Middle frontal gyrus (tissue), 1 donor: ENCODE results near the gene LGALS1.
"Not testable (repeated sequence)": the region's sequence is repeated elsewhere in the genome, so short reads cannot be mapped to it uniquely, and the experiment has no call there.

Experiments
- DNase-seq: peaks from one replicate; pipeline ENCODE4 v3.0.0-alpha.2; 2015; ENCODE audit warnings: low spot score; ENCODE audit errors: extremely low spot score

LGALS1 gene

DNA sequence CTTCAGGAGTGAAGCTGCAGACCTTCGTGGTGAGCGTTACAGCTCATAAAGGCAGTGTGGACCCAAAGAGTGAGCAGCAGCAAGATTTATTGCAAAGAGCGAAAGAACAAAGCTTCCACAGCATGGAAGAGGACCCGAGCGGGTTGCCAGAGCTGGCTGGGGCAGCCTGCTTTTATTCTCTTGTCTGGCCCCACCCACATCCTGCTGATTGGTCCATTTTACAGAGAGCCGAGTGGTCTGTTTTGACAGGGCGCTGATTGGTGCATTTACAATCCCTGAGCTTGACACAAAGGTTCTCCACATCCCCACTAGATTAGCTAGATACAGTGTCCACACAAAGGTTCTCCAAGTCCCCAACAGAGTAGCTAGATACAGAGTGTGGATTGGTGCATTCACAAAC is 41.8 kb downstream of the LGALS1 start:
- not testable (repeated sequence) for DNase-seq

DNA sequence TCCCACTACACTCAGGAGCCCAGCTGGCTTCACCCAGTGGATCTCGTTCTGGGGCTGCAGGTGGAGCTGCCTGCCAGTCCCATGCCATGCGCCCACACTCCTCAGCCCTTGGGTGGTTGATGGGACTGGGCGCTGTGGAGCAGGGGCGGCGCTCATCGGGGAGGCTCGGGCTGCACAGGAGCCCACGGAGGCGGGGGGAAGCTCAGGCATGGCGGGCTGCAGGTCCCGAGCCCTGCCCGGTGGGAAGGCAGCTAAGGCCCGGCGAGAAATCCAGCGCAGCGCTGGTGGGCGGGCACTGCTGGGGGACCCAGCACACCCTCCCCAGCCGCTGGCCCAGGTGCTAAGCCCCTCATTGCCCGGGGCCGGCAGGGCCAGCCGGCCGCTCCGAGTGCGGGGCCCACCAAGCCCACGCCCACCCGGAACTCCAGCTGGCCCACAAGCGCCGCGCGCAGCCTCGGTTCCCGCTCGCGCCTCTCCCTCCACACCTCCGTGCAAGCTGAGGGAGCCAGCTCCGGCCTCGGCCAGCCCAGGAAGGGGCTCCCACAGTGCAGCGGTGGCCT is 42.4 kb downstream of the LGALS1 start:
- DNase-seq, result not testable (repeated sequence)

GRCh38 chr22:37725551-37726240 is 50.3 kb downstream of the LGALS1 start:
- DNase-seq, result no peak

DNA sequence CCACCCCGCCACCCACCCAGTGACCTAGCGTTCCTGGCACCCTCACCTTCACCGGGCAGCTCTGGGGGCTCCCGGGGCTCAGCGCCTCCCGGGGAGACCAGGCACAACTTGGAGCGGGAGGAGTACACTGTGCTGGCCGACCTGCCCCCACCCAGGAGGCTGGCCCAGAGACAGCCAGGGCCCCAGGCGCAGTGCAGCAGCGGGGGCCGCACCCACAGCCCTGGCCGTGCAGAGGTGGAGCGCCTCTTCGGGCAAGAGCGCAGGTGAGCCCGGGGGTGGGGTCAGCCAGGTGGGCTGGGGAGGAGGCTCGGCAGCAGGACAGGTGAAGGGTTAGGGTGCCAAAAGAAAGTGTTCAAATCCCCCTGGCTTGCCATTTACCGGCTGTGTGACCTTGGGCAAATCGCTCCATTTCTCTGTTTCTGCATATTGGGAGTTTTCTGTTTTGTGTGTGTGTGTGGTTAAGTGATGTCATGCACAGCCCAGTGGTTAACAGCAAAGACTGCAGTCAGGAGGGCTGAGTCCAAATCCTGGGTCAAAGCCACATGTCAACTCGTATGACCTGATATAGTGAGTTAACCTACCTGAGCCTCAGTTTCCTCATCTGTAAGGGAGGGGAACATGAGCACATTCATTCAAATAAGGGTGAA is 50.9 kb downstream of the LGALS1 start:
- DNase-seq, result no peak

- DNase-seq, result no peak
Measured at GRCh38 chr22:37728620-37729019, 53.2 kb downstream of the LGALS1 start.
